HUES48 (cell line): Measurements from ENCODE around the gene METTL23.
"Not testable (repeated sequence)": the region's sequence is repeated elsewhere in the genome, so short reads cannot be mapped to it uniquely, and the experiment has no call there.

Experiments used
- H3K27ac ChIP-seq: one replicate; pipeline ENCODE4 v1.7.0; 2013; ENCODE audit warnings: low read depth, low read length, inconsistent platforms
- H3K27me3 ChIP-seq: 2 replicates; pipeline ENCODE4 v1.6.1; 2013; ENCODE audit warnings: mild to moderate bottlenecking, low read length; ENCODE audit not compliant: control insufficient read depth, insufficient read depth
- H3K36me3 ChIP-seq: 2 replicates; pipeline ENCODE4 v1.6.1; 2013; ENCODE audit warnings: low read length; ENCODE audit not compliant: control insufficient read depth, insufficient read depth
- H3K4me1 ChIP-seq: 2 replicates; pipeline ENCODE4 v1.6.1; 2013; ENCODE audit warnings: mild to moderate bottlenecking, low read length; ENCODE audit not compliant: control insufficient read depth, insufficient read depth
- H3K4me3 ChIP-seq: 2 replicates; pipeline ENCODE4 v1.5.1; 2013; ENCODE audit warnings: mild to moderate bottlenecking, low read depth, low read length
- H3K9ac ChIP-seq: 2 replicates; pipeline ENCODE4 v1.6.1; 2013; ENCODE audit warnings: mild to moderate bottlenecking, low read depth, low read length, moderate library complexity
- H3K9me3 ChIP-seq: 2 replicates; pipeline ENCODE4 v1.6.1; 2013; ENCODE audit warnings: low read length; ENCODE audit not compliant: control insufficient read depth, insufficient read depth

The METTL23 gene

DNA sequence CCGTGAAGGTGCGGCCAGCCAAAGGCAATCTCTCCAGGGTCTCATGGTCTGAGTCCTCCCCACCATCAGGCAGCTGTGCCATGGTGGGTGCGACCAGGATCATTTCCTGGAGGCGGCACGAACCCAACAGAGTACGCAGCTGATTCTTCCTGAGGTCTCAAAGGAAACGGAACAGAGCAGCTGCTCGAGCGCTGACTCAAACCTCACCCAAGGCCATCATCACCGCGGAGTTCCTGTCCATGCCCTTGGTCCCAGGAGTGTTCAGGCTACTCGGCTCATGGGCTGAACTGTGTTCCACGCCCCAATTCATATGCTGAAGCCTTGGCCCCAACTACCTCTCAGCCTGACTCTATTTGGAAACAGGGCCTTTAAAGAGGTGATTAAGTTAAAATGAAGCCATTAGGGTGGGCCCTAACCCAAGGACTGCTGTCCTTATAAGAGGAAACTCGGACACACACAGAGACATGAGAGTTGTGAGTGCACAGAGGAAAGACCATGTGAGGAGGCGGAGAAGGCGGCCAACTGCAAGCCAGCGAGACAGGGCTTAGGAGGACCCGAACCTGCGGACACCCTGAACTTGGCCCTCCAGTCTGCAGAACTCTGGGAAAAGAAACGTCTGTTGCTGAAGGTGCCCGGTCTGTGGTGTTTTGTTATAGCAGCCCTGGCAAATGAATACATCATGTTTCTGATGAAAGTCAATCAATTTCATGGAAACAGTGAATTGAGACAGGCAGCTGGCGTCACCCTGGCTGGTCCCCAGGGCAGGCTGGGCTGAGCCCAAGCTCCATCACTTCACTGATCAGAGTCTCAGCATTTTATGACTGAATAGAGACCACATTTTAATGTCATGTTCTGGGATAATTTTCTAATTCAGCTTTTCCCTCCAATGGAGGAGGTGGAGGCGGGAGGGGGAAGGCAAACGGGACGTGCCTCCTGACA, 29.6 kb upstream of the METTL23 start:
- Histone ChIP-seq H3K36me3 (no peaks in the 10 kb centered on the region), H3K4me3 (no peak overlapping the region), H3K9me3 (no peaks in the 10 kb centered on the region), H3K4me1 (peaks cover 29% of the 10 kb centered on the region), H3K9ac (peak overlapping the region; percentile 20; the same call in 1 of the 2 replicates), H3K27ac (peak overlapping the region; percentile 32), H3K27me3 (no peaks in the 10 kb centered on the region)

DNA sequence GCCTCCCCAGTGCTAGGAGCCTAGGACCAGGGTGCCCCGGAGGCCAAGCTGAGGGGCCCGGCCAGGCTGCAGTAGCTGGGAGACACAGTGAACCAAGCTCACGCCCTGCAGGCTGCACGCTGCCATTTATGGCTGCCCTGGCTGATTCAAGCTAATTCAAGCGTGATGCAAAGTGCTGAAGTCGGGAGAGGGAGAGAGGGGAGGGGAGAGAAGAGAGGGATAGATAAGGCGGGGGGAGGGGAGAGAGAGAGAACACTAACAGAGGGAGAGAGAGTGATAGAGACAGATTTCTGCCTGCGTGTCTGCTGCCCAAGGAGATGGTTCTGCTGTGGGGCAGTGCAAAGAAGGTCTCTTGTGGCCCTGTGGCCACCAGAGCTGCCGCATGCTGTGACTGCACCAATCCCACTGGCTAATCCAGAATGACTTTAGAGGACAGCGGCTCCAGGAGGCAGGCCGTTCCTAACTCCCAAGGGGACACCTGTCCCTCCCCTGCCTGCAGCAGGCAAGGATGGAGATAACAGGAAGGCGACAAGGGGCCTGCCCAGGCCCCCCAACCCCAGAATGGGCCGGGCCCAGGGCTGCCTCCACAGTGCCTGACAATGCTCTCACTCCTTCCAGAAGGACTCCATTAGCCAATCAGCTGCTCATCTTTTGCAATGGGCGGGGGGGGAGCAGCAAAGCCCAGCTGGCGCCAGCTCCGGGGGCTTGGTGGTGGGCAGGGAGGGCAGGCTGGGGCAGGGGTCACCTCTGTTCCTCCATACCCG, 28.8 kb upstream of the METTL23 start:
- H3K9me3 ChIP-seq = no peaks in the 10 kb centered on the region
- H3K27me3 ChIP-seq = no peaks in the 10 kb centered on the region
- H3K9ac ChIP-seq = peak overlapping the region; percentile 20; the same call in 1 of the 2 replicates
- H3K36me3 ChIP-seq = no peaks in the 10 kb centered on the region
- H3K4me1 ChIP-seq = peaks cover 29% of the 10 kb centered on the region
- peak overlapping the region; percentile 32 for H3K27ac ChIP-seq
- H3K4me3 ChIP-seq = no peak overlapping the region

DNA sequence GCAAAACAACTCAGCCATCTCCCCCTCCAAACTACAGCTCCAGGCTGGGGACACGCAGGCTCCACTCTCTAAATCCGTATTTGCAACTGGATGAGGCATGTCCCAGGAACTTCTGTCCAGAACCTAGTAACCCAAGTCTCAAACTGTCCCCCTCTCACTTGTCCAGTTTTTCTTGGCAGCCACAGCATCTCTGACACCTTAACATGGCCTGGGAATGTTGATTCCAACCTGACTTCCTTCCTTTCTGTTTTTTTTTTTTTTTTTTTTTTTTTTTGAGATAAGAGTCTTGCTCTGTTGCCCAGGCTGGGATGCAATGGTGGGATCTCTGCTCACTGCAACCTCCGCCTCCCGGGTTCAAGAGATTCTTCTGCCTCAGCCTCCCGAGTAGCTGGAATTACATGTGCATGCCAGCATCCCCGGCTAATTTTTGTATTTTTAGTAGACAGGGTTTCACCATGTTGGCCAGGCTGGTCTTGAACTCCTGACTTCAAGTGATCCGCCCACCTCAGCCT, 28.1 kb upstream of the METTL23 start:
- not testable (repeated sequence) for H3K36me3 ChIP-seq, H3K4me3 ChIP-seq, H3K9ac ChIP-seq, H3K27ac ChIP-seq, H3K27me3 ChIP-seq, H3K9me3 ChIP-seq
- H3K4me1 ChIP-seq = peaks cover 32% of the 10 kb centered on the region

DNA sequence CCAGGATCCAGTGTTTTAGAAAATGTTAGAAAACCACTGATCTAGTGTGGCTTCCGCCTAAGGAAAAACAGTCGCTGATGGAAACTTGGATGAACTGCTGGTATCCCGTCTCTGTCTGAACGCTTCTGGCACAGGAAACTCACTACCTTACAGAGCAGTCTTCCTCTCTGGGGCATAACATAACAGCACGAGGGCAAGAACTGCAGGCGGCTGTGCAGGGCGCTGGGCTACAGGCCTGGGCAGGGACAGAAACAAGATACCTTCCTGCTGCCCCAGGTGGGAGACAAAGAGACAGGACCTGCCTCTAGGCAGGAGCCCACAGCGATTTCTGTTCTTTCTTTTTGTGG, 26.4 kb upstream of the METTL23 start:
- Histone ChIP-seq H3K9ac (no peak overlapping the region), H3K27ac (no peak overlapping the region), H3K4me1 (peaks cover 32% of the 10 kb centered on the region), H3K9me3 (no peaks in the 10 kb centered on the region), H3K36me3 (no peaks in the 10 kb centered on the region), H3K4me3 (no peak overlapping the region), H3K27me3 (no peaks in the 10 kb centered on the region)

DNA sequence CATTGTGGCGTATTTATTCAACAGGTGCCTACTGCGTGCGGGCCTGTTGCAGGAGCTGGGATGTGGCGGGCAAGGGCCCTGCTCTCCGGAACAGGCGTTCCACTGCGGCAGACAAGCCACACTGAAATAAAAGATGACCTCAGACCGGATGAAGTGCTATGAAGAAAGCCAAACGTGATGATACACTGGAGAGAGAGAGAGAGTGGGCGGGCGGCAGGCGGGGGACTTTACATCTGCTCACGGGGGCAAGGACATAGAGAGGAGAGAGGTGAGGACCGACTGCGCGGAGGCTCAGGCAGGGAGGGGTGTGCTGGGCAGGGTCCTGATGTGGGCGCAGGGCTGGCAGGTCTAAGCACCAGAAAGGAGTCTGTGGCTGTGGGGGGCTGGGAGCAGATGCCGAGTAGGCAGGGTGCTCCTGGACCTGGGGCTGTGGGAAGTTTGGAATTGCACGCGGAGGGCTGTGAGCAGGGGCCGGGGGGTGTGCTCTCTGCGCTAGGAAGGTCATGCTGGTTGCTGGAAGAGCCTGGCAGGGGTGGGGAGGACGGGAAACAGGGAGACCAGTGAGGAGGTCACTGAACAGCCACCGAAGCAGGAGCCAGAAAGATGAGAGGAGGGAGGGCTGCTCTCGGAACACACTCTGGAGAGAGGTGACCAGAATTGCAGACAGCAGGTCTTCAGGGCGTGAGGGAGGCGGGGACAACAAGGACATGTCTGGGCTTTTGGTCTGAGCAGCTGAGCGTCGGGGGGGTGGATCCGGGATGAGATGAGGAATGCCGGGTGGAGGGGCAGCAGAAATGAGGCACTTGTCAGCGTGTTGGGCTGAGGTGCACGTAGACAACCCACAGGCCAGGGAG, 25.8 kb upstream of the METTL23 start:
- H3K27me3 ChIP-seq = no peaks in the 10 kb centered on the region
- H3K9me3 ChIP-seq = no peaks in the 10 kb centered on the region
- H3K4me3 ChIP-seq = no peak overlapping the region
- H3K36me3 ChIP-seq = no peaks in the 10 kb centered on the region
- no peak overlapping the region for H3K27ac ChIP-seq
- H3K9ac ChIP-seq = no peak overlapping the region
- peaks cover 32% of the 10 kb centered on the region for H3K4me1 ChIP-seq

- Histone ChIP-seq H3K9ac (no peak overlapping the region), H3K4me3 (no peak overlapping the region), H3K4me1 (peaks cover 32% of the 10 kb centered on the region), H3K36me3 (no peaks in the 10 kb centered on the region), H3K27me3 (no peaks in the 10 kb centered on the region), H3K9me3 (no peaks in the 10 kb centered on the region), H3K27ac (no peak overlapping the region)
Measured at GRCh38 chr17:76701471-76701967, 25.1 kb upstream of the METTL23 start.

GRCh38 chr17:76702076-76702475, 24.6 kb upstream of the METTL23 start:
- H3K4me3 ChIP-seq = no peak overlapping the region
- H3K9ac ChIP-seq = no peak overlapping the region
- peaks cover 30% of the 10 kb centered on the region for H3K4me1 ChIP-seq
- H3K9me3 ChIP-seq = no peaks in the 10 kb centered on the region
- H3K36me3 ChIP-seq = no peaks in the 10 kb centered on the region
- no peak overlapping the region for H3K27ac ChIP-seq
- no peaks in the 10 kb centered on the region for H3K27me3 ChIP-seq

- no peaks in the 10 kb centered on the region for H3K9me3 ChIP-seq
- H3K36me3 ChIP-seq = no peaks in the 10 kb centered on the region
- no peak overlapping the region for H3K4me3 ChIP-seq
- H3K9ac ChIP-seq = no peak overlapping the region
- H3K27me3 ChIP-seq = no peaks in the 10 kb centered on the region
- peaks cover 24% of the 10 kb centered on the region for H3K4me1 ChIP-seq
- H3K27ac ChIP-seq = no peak overlapping the region
Measured at GRCh38 chr17:76702941-76703637, 23.6 kb upstream of the METTL23 start.

DNA sequence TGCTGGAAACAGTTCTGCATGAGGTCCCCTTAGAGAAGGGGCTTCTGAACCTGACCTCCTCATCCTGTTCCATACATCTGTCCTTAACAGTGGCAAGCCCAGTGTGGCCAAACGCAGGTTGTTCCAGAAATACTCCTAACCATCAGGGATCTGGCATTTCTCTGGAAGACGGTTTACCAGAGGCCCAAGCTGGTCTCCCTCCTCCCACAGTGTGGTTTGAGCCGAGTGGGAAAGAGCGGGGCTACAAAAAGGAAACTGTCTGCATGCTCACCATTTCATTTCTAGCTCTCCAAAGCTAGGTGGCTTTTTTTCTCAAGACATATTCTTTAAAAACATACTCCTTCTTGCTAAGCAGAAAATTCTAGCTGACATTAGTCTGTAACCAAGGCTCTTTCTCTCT, 21.8 kb upstream of the METTL23 start:
- no peaks in the 10 kb centered on the region for H3K9me3 ChIP-seq
- H3K4me3 ChIP-seq = no peak overlapping the region
- H3K27ac ChIP-seq = no peak overlapping the region
- H3K36me3 ChIP-seq = no peaks in the 10 kb centered on the region
- H3K27me3 ChIP-seq = peaks cover 17% of the 10 kb centered on the region
- H3K9ac ChIP-seq = no peak overlapping the region
- H3K4me1 ChIP-seq = peaks cover 41% of the 10 kb centered on the region

- Histone ChIP-seq H3K9me3 (no peaks in the 10 kb centered on the region), H3K4me1 (peaks cover 35% of the 10 kb centered on the region), H3K9ac (no peak overlapping the region), H3K27ac (no peak overlapping the region), H3K27me3 (peaks cover 22% of the 10 kb centered on the region), H3K36me3 (no peaks in the 10 kb centered on the region), H3K4me3 (no peak overlapping the region)
Measured at GRCh38 chr17:76706817-76707216, 19.8 kb upstream of the METTL23 start.
